ENCODE data around the gene OPHN1. TPM values are rescaled to one million over a fixed set of nuclear protein-coding genes. Genes with fewer than 3 reads are reported as not detected.
"Not testable (repeated sequence)": the region's sequence is repeated elsewhere in the genome, so short reads cannot be mapped to it uniquely, and the experiment has no call there.

The OPHN1 gene
- total RNA-seq, 2 donors from 2014 or later, result 2.5 to 4.3 TPM

DNA sequence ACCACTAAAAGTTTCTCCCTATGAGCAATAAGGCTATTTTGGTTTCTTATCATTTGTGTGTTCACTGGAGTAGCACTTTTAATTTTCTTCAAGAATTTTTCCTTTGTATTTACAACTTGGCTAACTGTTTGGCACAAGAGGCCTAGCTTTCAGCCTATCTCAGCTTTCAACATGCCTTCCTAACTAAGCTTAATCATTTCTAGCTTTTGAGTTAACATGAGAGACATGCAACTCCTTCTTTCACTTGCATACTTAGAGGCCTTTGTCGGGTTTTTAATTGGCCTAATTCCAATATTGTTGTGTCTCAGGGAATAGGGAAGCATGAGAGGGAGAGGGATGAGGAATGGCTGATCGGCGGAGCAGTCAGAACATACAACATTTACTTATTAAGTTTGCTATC is 349.8 kb downstream of the OPHN1 start:
- no peak for DNase-seq (ENCODE audit: low spot score)
- no peaks in the 10 kb centered on the region for H3K36me3 ChIP-seq
- H3K4me3 ChIP-seq, result no peak overlapping the region
- no peak overlapping the region for H3K27ac ChIP-seq
- H3K9me3 ChIP-seq, result peaks cover 0 to 3% of the 10 kb centered on the region in 2 donors
- TF ChIP-seq, protein P1, sequence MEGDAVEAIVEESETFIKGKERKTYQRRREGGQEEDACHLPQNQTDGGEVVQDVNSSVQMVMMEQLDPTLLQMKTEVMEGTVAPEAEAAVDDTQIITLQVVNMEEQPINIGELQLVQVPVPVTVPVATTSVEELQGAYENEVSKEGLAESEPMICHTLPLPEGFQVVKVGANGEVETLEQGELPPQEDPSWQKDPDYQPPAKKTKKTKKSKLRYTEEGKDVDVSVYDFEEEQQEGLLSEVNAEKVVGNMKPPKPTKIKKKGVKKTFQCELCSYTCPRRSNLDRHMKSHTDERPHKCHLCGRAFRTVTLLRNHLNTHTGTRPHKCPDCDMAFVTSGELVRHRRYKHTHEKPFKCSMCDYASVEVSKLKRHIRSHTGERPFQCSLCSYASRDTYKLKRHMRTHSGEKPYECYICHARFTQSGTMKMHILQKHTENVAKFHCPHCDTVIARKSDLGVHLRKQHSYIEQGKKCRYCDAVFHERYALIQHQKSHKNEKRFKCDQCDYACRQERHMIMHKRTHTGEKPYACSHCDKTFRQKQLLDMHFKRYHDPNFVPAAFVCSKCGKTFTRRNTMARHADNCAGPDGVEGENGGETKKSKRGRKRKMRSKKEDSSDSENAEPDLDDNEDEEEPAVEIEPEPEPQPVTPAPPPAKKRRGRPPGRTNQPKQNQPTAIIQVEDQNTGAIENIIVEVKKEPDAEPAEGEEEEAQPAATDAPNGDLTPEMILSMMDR (IDR thresholded peaks at IDR 0.05), result no peak
- H3K4me1 ChIP-seq, result no peaks in the 10 kb centered on the region
- H3K27me3 ChIP-seq, result no peaks in the 10 kb centered on the region

DNA sequence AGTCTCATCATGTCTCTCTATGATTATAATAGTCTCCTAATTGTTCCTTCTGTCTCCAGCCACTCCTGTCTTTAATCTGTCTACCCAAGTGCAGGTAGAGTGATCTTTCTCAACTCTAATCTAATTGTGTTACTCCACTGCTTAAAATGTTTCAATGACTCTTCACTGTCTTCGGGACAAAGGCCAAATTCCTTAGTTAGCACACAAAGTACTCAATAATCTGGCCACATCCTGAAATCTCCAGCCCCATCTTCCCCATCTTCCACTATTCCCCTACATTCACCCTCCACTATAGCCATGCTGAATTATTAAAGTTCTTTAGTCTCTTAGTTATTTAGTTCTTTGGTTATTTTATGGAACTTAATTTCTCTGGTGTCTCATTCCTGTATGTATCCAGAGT is 353.3 kb downstream of the OPHN1 start:
- Histone ChIP-seq H3K27me3 (no peaks in the 10 kb centered on the region), H3K27ac (no peak overlapping the region), H3K4me3 (no peak overlapping the region), H3K9me3 (peaks cover 0 to 15% of the 10 kb centered on the region in 2 donors), H3K4me1 (no peaks in the 10 kb centered on the region), H3K36me3 (no peaks in the 10 kb centered on the region)
- TF ChIP-seq, protein P1 (IDR thresholded peaks at IDR 0.05), result no peak
- no peak for DNase-seq (ENCODE audit: low spot score)

DNA sequence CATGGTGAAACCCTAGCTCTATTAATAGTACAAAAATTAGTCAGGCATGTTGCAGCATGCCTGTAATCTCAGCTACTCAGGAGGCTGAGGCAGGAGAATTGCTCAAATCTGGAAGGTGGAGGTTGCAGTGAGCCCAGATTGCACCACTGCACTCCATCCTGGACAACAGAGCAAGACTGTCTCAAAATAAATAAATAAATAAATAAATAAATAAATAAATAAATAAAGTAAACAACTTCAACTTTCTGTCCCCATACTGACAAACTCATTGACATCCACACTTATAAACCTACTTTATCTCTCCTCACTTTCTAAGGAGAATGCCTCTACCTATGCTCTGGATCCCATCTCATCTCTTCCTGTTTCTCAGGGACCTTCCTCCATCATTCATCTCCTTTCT is 354.5 kb downstream of the OPHN1 start:
- not testable (repeated sequence) for H3K4me3 ChIP-seq; H3K36me3 ChIP-seq; H3K27ac ChIP-seq; DNase-seq (ENCODE audit: low spot score); H3K27me3 ChIP-seq; H3K4me1 ChIP-seq
- peaks cover 0 to 15% of the 10 kb centered on the region in 2 donors for H3K9me3 ChIP-seq

DNA sequence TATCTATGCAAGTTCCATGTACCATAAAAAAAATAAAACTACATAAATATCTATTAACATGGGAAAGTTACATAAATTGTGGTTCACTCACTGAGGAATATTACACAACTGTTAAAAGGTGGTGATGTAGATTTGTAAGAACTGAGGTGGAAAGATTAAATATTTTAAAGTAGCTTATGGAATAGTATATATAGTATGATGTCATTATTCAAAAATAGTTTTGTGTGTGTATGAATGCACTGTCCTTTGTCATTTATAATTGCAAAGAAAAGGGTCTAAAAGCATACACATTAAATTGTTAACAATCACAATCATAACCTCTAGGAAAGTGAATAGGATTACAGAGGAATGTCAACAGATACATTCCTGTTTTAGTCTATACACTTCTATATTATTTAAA is 355.9 kb downstream of the OPHN1 start:
- H3K27me3 ChIP-seq, result no peaks in the 10 kb centered on the region

DNA sequence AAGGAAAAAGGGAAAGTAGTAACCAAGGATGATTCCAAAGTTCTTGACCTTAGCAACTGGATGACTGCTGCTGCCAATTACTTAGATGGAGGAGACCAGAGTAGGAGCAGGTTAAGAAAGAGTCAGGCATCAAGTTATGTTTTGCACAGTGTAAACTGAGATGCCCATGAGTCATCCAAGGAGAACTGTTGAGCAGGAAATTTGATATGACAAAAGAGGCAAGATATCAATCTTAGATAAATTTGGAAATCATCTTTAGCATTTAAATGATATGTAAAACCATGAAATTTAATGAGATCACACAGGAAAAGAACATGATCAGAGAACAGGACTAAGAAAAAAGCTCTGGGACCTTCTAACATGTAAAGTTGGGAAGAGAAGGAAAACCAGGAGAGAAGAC is 361.3 kb downstream of the OPHN1 start:
- Histone ChIP-seq H3K4me1 (no peaks in the 10 kb centered on the region), H3K4me3 (no peak overlapping the region), H3K27ac (no peak overlapping the region), H3K9me3 (peaks cover 0 to 6% of the 10 kb centered on the region in 2 donors), H3K27me3 (no peaks in the 10 kb centered on the region), H3K36me3 (no peaks in the 10 kb centered on the region)
- no peak for DNase-seq (ENCODE audit: low spot score)
- TF ChIP-seq, protein P1 (IDR thresholded peaks at IDR 0.05), result no peak

More for the DNA sequence above, 355.9 kb downstream of the OPHN1 start:
- no peaks in the 10 kb centered on the region for H3K4me1 ChIP-seq
- H3K9me3 ChIP-seq, result peaks cover 0 to 11% of the 10 kb centered on the region in 2 donors
- TF ChIP-seq, protein P1 (IDR thresholded peaks at IDR 0.05), result no peak
- no peak overlapping the region for H3K27ac ChIP-seq
- no peak overlapping the region for H3K4me3 ChIP-seq
- no peaks in the 10 kb centered on the region for H3K36me3 ChIP-seq
- DNase-seq (ENCODE audit: low spot score), result no peak

DNA sequence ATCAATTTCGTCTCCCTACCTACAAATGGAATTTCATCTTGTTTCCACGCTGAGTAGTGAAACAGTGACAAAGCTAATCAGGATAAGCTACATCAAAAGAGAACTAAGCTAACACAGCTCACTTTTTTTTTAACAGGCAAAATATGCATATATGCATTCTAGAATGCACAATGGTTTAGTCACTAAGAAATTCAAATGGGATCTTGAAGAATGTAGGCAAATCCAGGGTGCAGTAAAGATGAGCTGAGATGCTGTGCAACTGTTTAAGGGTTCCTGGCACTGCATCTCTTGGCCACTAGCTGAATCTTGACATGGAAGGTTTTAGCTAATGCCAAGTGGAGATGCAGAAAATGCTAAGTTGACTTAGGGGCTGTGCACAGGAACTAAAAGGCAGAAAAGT is 363.2 kb downstream of the OPHN1 start:
- H3K27ac ChIP-seq; DNase-seq (ENCODE audit: low spot score); H3K4me1 ChIP-seq; H3K27me3 ChIP-seq; H3K9me3 ChIP-seq; H3K36me3 ChIP-seq; H3K4me3 ChIP-seq: not testable (repeated sequence)

DNA sequence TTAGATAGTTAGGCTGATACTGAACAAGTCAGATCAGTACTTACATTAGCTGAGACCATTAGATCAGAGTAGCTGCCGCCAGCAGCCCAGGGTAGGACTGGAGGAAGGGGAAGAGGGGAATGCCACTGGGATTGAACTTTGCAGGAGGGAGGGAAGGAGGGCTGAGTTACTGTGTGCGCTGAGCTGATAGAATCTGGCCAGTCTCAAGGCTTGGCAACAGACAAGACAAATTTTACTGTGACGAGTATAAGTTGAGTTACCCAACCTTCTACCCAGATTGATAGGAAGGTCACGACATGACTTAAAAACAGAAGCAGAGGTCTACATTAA is 372.1 kb downstream of the OPHN1 start:
- Histone ChIP-seq H3K27ac (no peak overlapping the region), H3K36me3 (no peaks in the 10 kb centered on the region), H3K4me1 (no peaks in the 10 kb centered on the region), H3K9me3 (no peaks in the 10 kb centered on the region), H3K4me3 (no peak overlapping the region), H3K27me3 (no peaks in the 10 kb centered on the region)
- TF ChIP-seq, protein P1 (IDR thresholded peaks at IDR 0.05), result no peak
- DNase-seq (ENCODE audit: low spot score), result no peak
